PC-9 (cell line): ENCODE data around the gene MACROD2.

Experiments used
- CTCF ChIP-seq: fragments of 200-600 bp; sonication (generic); conservative IDR thresholded peaks from 2 replicates; pipeline ENCODE4 v1.6.1; 2017; ENCODE audit warnings: mixed run types, antibody characterized with exemption, mild to moderate bottlenecking, moderate library complexity
- EZH2 ChIP-seq: fragments of 200-600 bp; sonication (generic); IDR thresholded peaks from 2 replicates; pipeline ENCODE4 v1.8.0; 2017; ENCODE audit warnings: antibody characterized with exemption, low read depth

DNA sequence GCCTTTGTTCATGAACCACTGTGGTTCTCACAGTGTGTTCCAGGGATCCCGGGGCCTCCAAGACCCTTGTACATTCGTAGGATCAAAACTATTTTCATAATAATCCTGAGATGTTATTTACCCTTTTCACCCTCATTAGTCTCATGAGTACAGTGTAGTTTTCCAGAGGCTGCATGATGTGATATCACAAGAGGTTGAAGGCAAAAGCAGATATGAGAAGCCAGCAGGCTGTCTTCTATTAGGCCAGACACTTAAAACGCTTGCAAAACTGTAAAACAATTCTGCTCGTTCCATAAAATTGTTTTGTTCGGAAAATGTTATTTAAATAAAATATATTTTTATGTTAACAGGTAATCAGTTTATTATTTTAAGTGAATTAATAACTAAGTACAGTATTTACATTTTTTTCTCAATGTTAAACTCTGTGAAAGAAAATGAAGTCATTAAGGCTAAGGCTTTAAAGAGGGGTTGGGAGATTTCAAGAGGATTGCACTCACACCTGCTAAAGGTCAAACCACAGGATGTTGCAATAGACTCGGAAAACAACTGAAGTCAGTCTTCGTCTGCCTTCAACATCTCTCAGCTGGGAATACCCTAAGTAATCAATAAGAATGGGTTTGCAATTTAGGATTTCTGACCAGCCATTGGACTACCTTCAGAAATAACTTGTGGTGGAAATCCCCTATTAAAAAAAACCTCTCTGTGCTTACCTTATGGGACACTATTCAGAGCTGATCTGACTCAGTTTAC is 2103.7 kb downstream of the MACROD2 start:
- TF ChIP-seq CTCF (no peak), EZH2 (no peak)
